ENCODE measurements around the gene BICD1. TPM values are rescaled to one million over a fixed set of nuclear protein-coding genes. Genes with fewer than 3 reads are reported as not detected.

The BICD1 gene
- total and polyA plus RNA-seq, 2 donors (not counting 1 experiment from before 2014, with no cell fraction given): 15.2 to 93.5 TPM

- no peak overlapping the region for H2AFZ ChIP-seq (ENCODE audit: insufficient read depth, low read depth, low read length, poor library complexity, severe bottlenecking)
- ChIA-PET CTCF (no interaction called here), POLR2A (no interaction called here)
- H3K9me3 ChIP-seq (ENCODE audit: control extremely low read depth in 1 of 3, control insufficient read depth in 2 of 3, insufficient read depth in 1 of 3, low read length in 2 of 3): no peaks in the 10 kb centered on the region
- WGBS (ENCODE audit: insufficient coverage): no CpG with 5 or more reads among the region's 4 CpGs
- no peak overlapping the region for H3K27ac ChIP-seq (ENCODE audit: low read length in 2 of 2)
- no peaks in the 10 kb centered on the region for H3K79me2 ChIP-seq (ENCODE audit: control insufficient read depth, insufficient read depth, low read length)
- no peak overlapping the region for H3K27ac Mint-ChIP-seq
- H4K20me1 ChIP-seq (ENCODE audit: control insufficient read depth, insufficient read depth, low read length, poor library complexity, severe bottlenecking): no peaks in the 10 kb centered on the region
- no peak overlapping the region for H3K4me3 Mint-ChIP-seq
- H3K9me3 Mint-ChIP-seq (ENCODE audit: insufficient read depth): no peaks in the 10 kb centered on the region
- H3K27me3 Mint-ChIP-seq: no peaks in the 10 kb centered on the region
- no peak overlapping the region for H3K9ac ChIP-seq (ENCODE audit: low read length)
- no peaks in the 10 kb centered on the region for H3K36me3 ChIP-seq (replicated peaks in 1 of 2; ENCODE audit: control extremely low read depth in 1 of 2, control insufficient read depth in 1 of 2, extremely low read depth in 1 of 2, insufficient read depth in 2 of 2, low read length in 1 of 2)
- TF ChIP-seq CTCF (IDR thresholded peaks at IDR 0.05) (no peak), EZH2 (IDR thresholded peaks at IDR 0.05; ENCODE audit: borderline replicate concordance, insufficient read depth, low read depth, low read length, poor library complexity, severe bottlenecking) (no peak)
- H3K4me1 Mint-ChIP-seq: no peaks in the 10 kb centered on the region
- DNase-seq (no peak), ATAC-seq (ENCODE audit: low read depth) (no peak)
- no peaks in the 10 kb centered on the region for H3K27me3 ChIP-seq (replicated peaks in 1 of 4; ENCODE audit: control extremely low read depth in 1 of 4, control insufficient read depth in 3 of 4, insufficient read depth in 4 of 4, low read length in 3 of 4)
- H3K4me3 ChIP-seq (ENCODE audit: control extremely low read depth in 1 of 5, extremely low read depth in 1 of 5, insufficient read depth in 1 of 5, low read depth in 2 of 5, low read length in 4 of 5): no peak overlapping the region
- H3K4me2 ChIP-seq (replicated peaks; ENCODE audit: low read depth, low read length, poor library complexity, severe bottlenecking): no peak overlapping the region
- intact Hi-C loops (cut with micrococcal nuclease): no loop called here
- H3K4me1 ChIP-seq (ENCODE audit: control insufficient read depth in 2 of 2, insufficient read depth in 2 of 2, low read length in 2 of 2): no peaks in the 10 kb centered on the region
Measured at GRCh38 chr12:32100361-32100760, 6.3 kb upstream of the BICD1 start.

GRCh38 chr12:32100888-32101287 lies 5.8 kb upstream of the BICD1 start:
- Mint-ChIP-seq H3K4me3 (no peak overlapping the region), H3K27ac (no peak overlapping the region), H3K27me3 (no peaks in the 10 kb centered on the region), H3K9me3 (ENCODE audit: insufficient read depth) (no peaks in the 10 kb centered on the region), H3K4me1 (peaks cover under 1% of the 10 kb centered on the region)
- 84% methylated on average over 5 of the region's 5 CpGs for WGBS (ENCODE audit: insufficient coverage)
- no peak overlapping the region for H3K4me3 ChIP-seq (ENCODE audit: control extremely low read depth in 1 of 5, extremely low read depth in 1 of 5, insufficient read depth in 1 of 5, low read depth in 2 of 5, low read length in 4 of 5)
- H2AFZ ChIP-seq (ENCODE audit: insufficient read depth, low read depth, low read length, poor library complexity, severe bottlenecking): no peak overlapping the region
- peaks cover 0 to under 1% of the 10 kb centered on the region in 2 donors for H3K4me1 ChIP-seq (ENCODE audit: control insufficient read depth in 2 of 2, insufficient read depth in 2 of 2, low read length in 2 of 2)
- H3K79me2 ChIP-seq (ENCODE audit: control insufficient read depth, insufficient read depth, low read length): no peaks in the 10 kb centered on the region
- H3K9ac ChIP-seq (ENCODE audit: low read length): no peak overlapping the region
- DNase-seq (no peak), ATAC-seq (ENCODE audit: low read depth) (no peak)
- H4K20me1 ChIP-seq (ENCODE audit: control insufficient read depth, insufficient read depth, low read length, poor library complexity, severe bottlenecking): no peaks in the 10 kb centered on the region
- intact Hi-C loops (cut with micrococcal nuclease): no loop called here
- TF ChIP-seq CTCF (IDR thresholded peaks at IDR 0.05) (no peak), EZH2 (IDR thresholded peaks at IDR 0.05; ENCODE audit: borderline replicate concordance, insufficient read depth, low read depth, low read length, poor library complexity, severe bottlenecking) (no peak)
- H3K27me3 ChIP-seq (replicated peaks in 1 of 4; ENCODE audit: control extremely low read depth in 1 of 4, control insufficient read depth in 3 of 4, insufficient read depth in 4 of 4, low read length in 3 of 4): no peaks in the 10 kb centered on the region
- CTCF ChIA-PET: no interaction called here
- no peaks in the 10 kb centered on the region for H3K36me3 ChIP-seq (replicated peaks in 1 of 2; ENCODE audit: control extremely low read depth in 1 of 2, control insufficient read depth in 1 of 2, extremely low read depth in 1 of 2, insufficient read depth in 2 of 2, low read length in 1 of 2)
- H3K27ac ChIP-seq (ENCODE audit: low read length in 2 of 2): no peak overlapping the region
- POLR2A ChIA-PET: no interaction called here
- no peaks in the 10 kb centered on the region for H3K9me3 ChIP-seq (ENCODE audit: control extremely low read depth in 1 of 3, control insufficient read depth in 2 of 3, insufficient read depth in 1 of 3, low read length in 2 of 3)
- H3K4me2 ChIP-seq (replicated peaks; ENCODE audit: low read depth, low read length, poor library complexity, severe bottlenecking): no peak overlapping the region
